IPS-15b (cell line): ENCODE data around the gene AUH.
"Not testable (repeated sequence)": the region's sequence is repeated elsewhere in the genome, so short reads cannot be mapped to it uniquely, and the experiment has no call there.

Source experiments
- H3K27me3 ChIP-seq: one replicate; pipeline ENCODE4 v1.6.1; 2013; ENCODE audit warnings: low read length; ENCODE audit not compliant: control insufficient read depth, insufficient read depth
- H3K36me3 ChIP-seq: one replicate; pipeline ENCODE4 v1.6.1; 2013; ENCODE audit warnings: low read length; ENCODE audit not compliant: control insufficient read depth, insufficient read depth
- H3K4me1 ChIP-seq: one replicate; pipeline ENCODE4 v1.6.1; 2013; ENCODE audit warnings: mild to moderate bottlenecking, low read length; ENCODE audit not compliant: control insufficient read depth, insufficient read depth
- H3K4me3 ChIP-seq: one replicate; pipeline ENCODE4 v1.5.1; 2013; ENCODE audit warnings: low read depth, low read length
- H3K9ac ChIP-seq: one replicate; pipeline ENCODE4 v1.6.1; 2013; ENCODE audit warnings: low read depth, mild to moderate bottlenecking, low read length
- H3K9me3 ChIP-seq: one replicate; pipeline ENCODE4 v1.6.1; 2013; ENCODE audit warnings: mild to moderate bottlenecking, low read length; ENCODE audit not compliant: control insufficient read depth, insufficient read depth

The AUH gene

DNA sequence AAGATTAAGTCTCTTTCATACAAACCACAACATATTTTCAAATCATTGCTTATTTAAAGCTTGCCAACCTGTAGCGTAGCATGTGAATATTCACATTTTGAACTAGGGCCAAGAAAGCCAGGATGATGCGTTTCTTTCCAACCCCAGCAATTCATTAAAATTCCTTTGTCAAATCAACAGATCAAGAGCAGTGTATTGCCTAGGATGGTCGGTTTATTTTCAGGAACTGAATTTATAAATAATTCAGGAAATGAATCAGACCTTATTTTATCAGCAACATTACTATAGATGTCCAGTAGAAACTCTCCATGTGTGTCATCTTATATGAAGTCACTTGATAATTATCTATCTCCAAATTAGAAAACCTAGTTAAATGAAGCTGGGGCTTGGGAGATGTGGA, 13.2 kb upstream of the AUH start:
- H3K4me3 ChIP-seq, result no peak overlapping the region
- no peaks in the 10 kb centered on the region for H3K36me3 ChIP-seq
- H3K4me1 ChIP-seq, result no peaks in the 10 kb centered on the region
- H3K9ac ChIP-seq, result no peak overlapping the region
- H3K9me3 ChIP-seq, result no peaks in the 10 kb centered on the region
- H3K27me3 ChIP-seq, result no peaks in the 10 kb centered on the region

- no peaks in the 10 kb centered on the region for H3K9me3 ChIP-seq
- H3K9ac ChIP-seq, result no peak overlapping the region
- H3K4me1 ChIP-seq, result no peaks in the 10 kb centered on the region
- no peak overlapping the region for H3K4me3 ChIP-seq
- no peaks in the 10 kb centered on the region for H3K36me3 ChIP-seq
- H3K27me3 ChIP-seq, result no peaks in the 10 kb centered on the region
Observed at GRCh38 chr9:91371894-91372293, 10.2 kb upstream of the AUH start.

GRCh38 chr9:91370006-91370405, 8.3 kb upstream of the AUH start:
- H3K4me3 ChIP-seq, H3K27me3 ChIP-seq, H3K9ac ChIP-seq, H3K4me1 ChIP-seq, H3K36me3 ChIP-seq, H3K9me3 ChIP-seq: not testable (repeated sequence)

DNA sequence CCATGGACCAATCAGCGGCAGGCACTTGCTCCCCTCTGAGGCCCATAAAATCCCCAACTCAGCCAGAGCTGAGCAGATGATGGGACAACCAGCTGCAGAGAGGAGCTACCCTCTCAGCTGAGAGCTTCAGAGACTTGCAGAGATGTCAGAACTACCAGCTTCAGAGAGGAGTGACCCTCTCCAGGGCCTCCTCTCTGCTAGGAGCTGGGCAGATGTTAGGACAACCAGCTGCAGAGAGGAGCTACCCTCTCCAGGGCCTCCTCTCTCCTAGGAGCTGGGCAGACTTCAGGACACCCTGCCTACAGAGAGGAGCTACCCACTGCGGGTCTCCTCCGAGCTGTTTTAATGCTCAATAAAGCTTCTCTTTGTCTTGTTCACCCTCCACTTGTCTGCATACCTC, 3.0 kb upstream of the AUH start:
- no peaks in the 10 kb centered on the region for H3K36me3 ChIP-seq
- H3K9ac ChIP-seq, result no peak overlapping the region
- H3K27me3 ChIP-seq, result no peaks in the 10 kb centered on the region
- H3K9me3 ChIP-seq, result no peaks in the 10 kb centered on the region
- H3K4me1 ChIP-seq, result peaks cover 9% of the 10 kb centered on the region
- no peak overlapping the region for H3K4me3 ChIP-seq

DNA sequence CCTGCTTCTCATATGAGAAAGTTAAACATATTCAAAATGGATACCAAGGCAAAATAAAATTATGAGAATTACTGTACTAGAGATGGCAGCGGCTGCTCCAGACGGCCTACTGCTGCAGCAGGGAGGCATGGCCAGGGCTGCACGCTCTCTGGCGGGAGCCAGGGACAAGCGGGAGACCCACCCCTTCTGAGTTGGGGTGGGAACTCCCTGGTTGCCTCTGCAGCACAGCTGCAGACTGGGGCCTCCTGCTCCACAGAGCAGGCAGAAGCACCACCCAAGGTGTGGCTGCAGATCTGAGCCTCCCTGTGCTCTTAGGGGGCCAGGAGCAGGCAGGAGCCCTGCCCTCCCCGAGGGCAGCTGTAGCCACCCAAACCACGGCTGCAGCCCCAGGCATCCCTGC, 2.3 kb upstream of the AUH start:
- no peaks in the 10 kb centered on the region for H3K36me3 ChIP-seq
- H3K4me3 ChIP-seq, result no peak overlapping the region
- peaks cover 9% of the 10 kb centered on the region for H3K4me1 ChIP-seq
- no peaks in the 10 kb centered on the region for H3K27me3 ChIP-seq
- no peaks in the 10 kb centered on the region for H3K9me3 ChIP-seq
- no peak overlapping the region for H3K9ac ChIP-seq

DNA sequence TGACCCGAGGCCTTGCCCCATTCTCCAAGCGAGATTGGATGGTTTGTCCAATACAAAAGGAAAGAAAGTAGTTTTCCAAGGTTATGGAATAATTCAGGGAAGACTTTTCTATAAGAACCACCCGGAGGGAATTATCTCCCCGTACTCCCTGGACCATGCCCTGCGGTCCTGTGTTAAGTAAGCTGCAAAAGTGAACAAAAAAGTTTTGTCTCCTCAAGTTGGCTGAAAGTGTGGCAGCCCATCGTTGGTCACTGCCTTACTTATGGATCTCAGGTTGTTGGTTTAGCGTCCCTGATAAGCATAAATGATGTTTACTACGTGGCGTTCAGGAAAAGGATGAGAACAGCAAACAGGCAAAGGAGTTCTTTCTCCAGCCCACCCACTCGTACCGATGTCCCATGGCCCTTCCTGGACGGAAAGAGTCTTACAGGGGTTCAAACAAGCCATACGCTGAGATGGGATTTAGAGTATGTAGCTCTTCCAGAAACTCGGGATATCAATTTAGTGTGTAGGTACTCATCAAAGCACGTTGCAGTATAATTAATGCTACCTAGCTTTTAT, 413 bp upstream of the AUH start:
- Histone ChIP-seq H3K4me1 (peaks cover 9% of the 10 kb centered on the region), H3K4me3 (peak overlapping the region; percentile 45), H3K9me3 (no peaks in the 10 kb centered on the region), H3K27me3 (no peaks in the 10 kb centered on the region), H3K9ac (no peak overlapping the region), H3K36me3 (no peaks in the 10 kb centered on the region)

DNA sequence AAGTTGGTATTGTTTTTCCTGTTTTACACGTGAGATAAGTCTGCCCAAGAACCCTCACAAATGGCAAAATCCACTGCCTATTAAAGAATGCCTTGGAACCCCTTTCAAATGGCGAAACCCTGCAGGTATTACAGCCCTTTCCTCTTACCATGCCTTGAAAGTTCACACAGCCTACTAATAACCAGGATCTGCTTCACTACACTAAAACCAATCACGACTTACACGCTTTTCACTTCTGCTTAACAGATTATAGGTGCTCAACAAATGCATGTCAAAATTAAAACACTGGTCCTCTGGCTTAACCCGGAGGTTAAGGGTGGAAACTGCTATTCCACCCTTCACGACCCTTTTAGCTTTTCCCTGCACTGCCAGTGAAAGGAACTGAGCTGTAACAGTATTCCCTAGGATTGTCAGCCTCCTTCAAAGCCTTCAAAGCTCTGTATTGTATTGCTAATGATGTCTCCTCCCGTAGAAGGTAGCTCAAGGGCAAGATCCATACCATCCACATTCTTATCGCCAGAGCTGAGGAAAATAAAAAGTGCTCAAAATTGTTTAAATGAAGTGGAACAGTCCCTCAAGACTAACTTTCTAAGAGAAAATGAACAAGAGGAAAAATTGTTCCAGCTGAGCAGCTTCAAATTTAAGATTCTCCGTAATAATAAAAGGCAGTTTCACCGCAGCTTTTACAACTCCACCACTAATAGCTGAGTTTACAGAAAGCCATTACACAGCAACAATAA, 997 bp downstream of the AUH start:
- H3K9ac ChIP-seq, result peak overlapping the region; percentile 83
- H3K4me3 ChIP-seq, result peak overlapping the region; percentile 81
- H3K9me3 ChIP-seq, result no peaks in the 10 kb centered on the region
- no peaks in the 10 kb centered on the region for H3K27me3 ChIP-seq
- no peaks in the 10 kb centered on the region for H3K36me3 ChIP-seq
- peaks cover 9% of the 10 kb centered on the region for H3K4me1 ChIP-seq

- Histone ChIP-seq H3K9me3 (no peaks in the 10 kb centered on the region), H3K36me3 (no peaks in the 10 kb centered on the region), H3K27me3 (no peaks in the 10 kb centered on the region), H3K4me3 (peak overlapping the region; percentile 81), H3K9ac (no peak overlapping the region), H3K4me1 (peaks cover 9% of the 10 kb centered on the region)
Observed at GRCh38 chr9:91359734-91360470, 1.8 kb downstream of the AUH start.

GRCh38 chr9:91359083-91359482, 2.6 kb downstream of the AUH start:
- Histone ChIP-seq H3K27me3 (no peaks in the 10 kb centered on the region), H3K4me1 (peaks cover 9% of the 10 kb centered on the region), H3K9me3 (no peaks in the 10 kb centered on the region), H3K4me3 (no peak overlapping the region), H3K9ac (no peak overlapping the region), H3K36me3 (no peaks in the 10 kb centered on the region)

- no peak overlapping the region for H3K9ac ChIP-seq
- no peaks in the 10 kb centered on the region for H3K36me3 ChIP-seq
- no peaks in the 10 kb centered on the region for H3K9me3 ChIP-seq
- H3K27me3 ChIP-seq, result no peaks in the 10 kb centered on the region
- H3K4me1 ChIP-seq, result no peaks in the 10 kb centered on the region
- no peak overlapping the region for H3K4me3 ChIP-seq
Observed at GRCh38 chr9:91354881-91355280, 6.8 kb downstream of the AUH start.

- no peaks in the 10 kb centered on the region for H3K27me3 ChIP-seq
- peaks cover 12% of the 10 kb centered on the region for H3K4me1 ChIP-seq
- H3K36me3 ChIP-seq, result no peaks in the 10 kb centered on the region
- no peak overlapping the region for H3K9ac ChIP-seq
- H3K4me3 ChIP-seq, result no peak overlapping the region
- no peaks in the 10 kb centered on the region for H3K9me3 ChIP-seq
Observed at GRCh38 chr9:91349115-91349555, 12.6 kb downstream of the AUH start.
